ENCODE results near the gene HOXA10. TPM values are rescaled to one million over a fixed set of nuclear protein-coding genes. Genes with fewer than 3 reads are reported as not detected.

HOXA10 gene
- total RNA-seq, 4 donors from 2014 or later, result 4.0 TPM; not detected in 3

- intact Hi-C loops (cut with DNase I), result no loop called here
- TF ChIP-seq POLR2A (IDR thresholded peaks at IDR 0.05) (no peak), CTCF (IDR thresholded peaks at IDR 0.05) (no peak)
- Histone ChIP-seq H3K36me3 (no peaks in the 10 kb centered on the region), H3K4me1 (peaks cover 11 to 16% of the 10 kb centered on the region in 2 donors), H3K4me3 (replicated peaks in 1 of 3) (peak overlapping the region in 1 of 3 donors; percentile 14), H3K27ac (peak overlapping the region in 1 of 3 donors; percentile 55), H3K27me3 (peaks cover 78% of the 10 kb centered on the region), H3K9me3 (no peaks in the 10 kb centered on the region)
- DNase-seq, result no peak
- WGBS, 2 donors, result 20 to 24% methylated on average over 27 to 30 of the region's 30 CpGs
Measured at GRCh38 chr7:27141923-27142579, 32.1 kb downstream of the HOXA10 start.

- H3K4me1 ChIP-seq, result peaks cover 11 to 16% of the 10 kb centered on the region in 2 donors
- intact Hi-C loops (cut with DNase I), result no loop called here
- no peak for TF ChIP-seq POLR2A (IDR thresholded peaks at IDR 0.05)
- no peak for TF ChIP-seq CTCF (IDR thresholded peaks at IDR 0.05)
- no peak for DNase-seq
- no peaks in the 10 kb centered on the region for H3K36me3 ChIP-seq
- WGBS, 2 donors, result 33 to 50% methylated on average over 18 of the region's 18 CpGs
- H3K27me3 ChIP-seq, result peaks cover 79% of the 10 kb centered on the region
- H3K27ac ChIP-seq, result no peak overlapping the region
- H3K9me3 ChIP-seq, result no peaks in the 10 kb centered on the region
- no peak overlapping the region for H3K4me3 ChIP-seq (replicated peaks in 1 of 3)
Measured at GRCh38 chr7:27141137-27141922, 32.8 kb downstream of the HOXA10 start.

GRCh38 chr7:27140126-27140857 lies 33.8 kb downstream of the HOXA10 start:
- DNase-seq, result no peak
- H3K4me3 ChIP-seq (replicated peaks in 1 of 3), result no peak overlapping the region
- no peaks in the 10 kb centered on the region for H3K9me3 ChIP-seq
- H3K4me1 ChIP-seq, result peaks cover 11 to 16% of the 10 kb centered on the region in 2 donors
- 33 to 50% methylated on average over 15 of the region's 15 CpGs for WGBS, 2 donors
- peaks cover 80% of the 10 kb centered on the region for H3K27me3 ChIP-seq
- no peak for TF ChIP-seq CTCF (IDR thresholded peaks at IDR 0.05)
- TF ChIP-seq POLR2A (IDR thresholded peaks at IDR 0.05), result no peak
- no peaks in the 10 kb centered on the region for H3K36me3 ChIP-seq
- intact Hi-C loops (cut with DNase I), result no loop called here
- H3K27ac ChIP-seq, result no peak overlapping the region

- TF ChIP-seq POLR2A (IDR thresholded peaks at IDR 0.05) (no peak), CTCF (IDR thresholded peaks at IDR 0.05) (no peak)
- no peak for DNase-seq
Measured at GRCh38 chr7:27139334-27140125, 34.6 kb downstream of the HOXA10 start.

More at GRCh38 chr7:27139334-27140125, 34.6 kb downstream of the HOXA10 start:
- Histone ChIP-seq H3K4me1 (peaks cover 11 to 16% of the 10 kb centered on the region in 2 donors), H3K4me3 (replicated peaks in 1 of 3) (no peak overlapping the region), H3K27ac (no peak overlapping the region), H3K9me3 (no peaks in the 10 kb centered on the region), H3K36me3 (no peaks in the 10 kb centered on the region), H3K27me3 (peaks cover 74% of the 10 kb centered on the region)
- WGBS, 2 donors, result 34 to 36% methylated on average over 45 to 51 of the region's 53 CpGs
- intact Hi-C loops (cut with DNase I), result no loop called here

Data from thyroid gland (tissue), 4 donors.